Peyer's patch (tissue), 4 donors: Measurements from ENCODE around the gene VEGFA.

Experiments
- CTCF ChIP-seq, 6 experiments: fragments of 450-650 bp in 4 of 6; fragments of 200-600 bp in 2 of 6; sonication (generic) in 1 of 6; IDR thresholded peaks; one replicate each; pipeline ENCODE4 v1.5.1; 2017 to 2019; ENCODE audit warnings: antibody characterized with exemption in 6 of 6, mild to moderate bottlenecking in 3 of 6, moderate library complexity in 1 of 6
- POLR2A ChIP-seq, 2 donors: fragments of 450-650 bp; IDR thresholded peaks; one replicate each; pipeline ENCODE4 v1.5.1; 2017; ENCODE audit warnings: antibody characterized with exemption in 2 of 2, mild to moderate bottlenecking in 2 of 2, moderate library complexity in 2 of 2

GRCh38 chr6:43793154-43793874 is 23.3 kb downstream of the VEGFA start:
- TF ChIP-seq CTCF (IDR thresholded peaks at IDR 0.05) (no peak), POLR2A (IDR thresholded peaks at IDR 0.05) (no peak)
